ENCODE measurements around the gene FBLN7.

DNA sequence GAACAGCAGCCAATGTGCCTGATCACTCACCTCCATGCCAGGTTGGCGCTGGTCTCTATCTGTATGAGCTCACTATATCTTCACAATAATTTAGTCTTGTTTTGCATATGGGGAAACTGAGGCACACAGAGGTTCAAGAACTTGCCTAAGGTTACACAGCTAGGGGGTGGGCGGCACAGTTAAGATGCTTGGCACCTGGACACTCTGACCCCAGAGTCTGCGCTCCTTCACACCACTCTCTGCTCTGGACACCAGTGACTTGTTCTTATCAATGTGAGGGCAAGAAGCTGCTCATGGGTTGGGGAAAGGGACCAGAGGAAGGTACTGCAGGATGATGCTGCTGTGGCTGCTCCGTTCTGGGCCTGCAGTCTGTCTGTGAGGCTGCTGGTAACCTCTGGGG, 27.1 kb downstream of the FBLN7 start:
- no peak for TF ChIP-seq POLR2A (IDR thresholded peaks at IDR 0.05; ENCODE audit: low read depth, low read length)
- no peak for TF ChIP-seq POLR2AphosphoS5 (IDR thresholded peaks at IDR 0.05; ENCODE audit: low read depth, low read length)
- TF ChIP-seq TAF1 (IDR thresholded peaks at IDR 0.05; ENCODE audit: low read depth, low read length): no peak
- no peak for TF ChIP-seq SPI1 (IDR thresholded peaks at IDR 0.05; ENCODE audit: low read depth, low read length)
- no peak for TF ChIP-seq PAX5 (IDR thresholded peaks at IDR 0.05; ENCODE audit: insufficient read depth, low read length, severe bottlenecking)
- TF ChIP-seq POU2F2 (IDR thresholded peaks at IDR 0.05; ENCODE audit: low read depth, low read length): no peak

Measured in GM12891 (cell line).